Activated B cell treated with CpG ODN at 0.5 μM for 24 hours (primary cell): ENCODE data around the gene LARP6. TPM values are rescaled to one million over a fixed set of nuclear protein-coding genes. Genes with fewer than 3 reads are reported as not detected.

Source experiments
- ATAC-seq: fragments of 200-7000 bp; cut with Tn5 transposase; one replicate; pipeline ENCODE4 v1.10.0; 2021; ENCODE audit warnings: low read depth, mild to moderate bottlenecking, moderate library complexity
- CTCF ChIA-PET: fragments of 350-600 bp; sonication (Branson Sonifier 250); formaldehyde crosslinking; loops from one replicate; lab custom pipeline; 2021; ENCODE audit warnings: antibody characterized with exemption; lab: Charles Lee
- POLR2A ChIA-PET: fragments of 350-600 bp; sonication (Branson Sonifier 250); formaldehyde crosslinking; loops from one replicate; lab custom pipeline; 2021; ENCODE audit warnings: antibody characterized with exemption; lab: Charles Lee
- DNase-seq: peaks from one replicate; pipeline ENCODE4 v3.0.0; 2022
- H3K27ac Mint-ChIP-seq: one replicate; pipeline ENCODE4 v1.8.0; 2020; ENCODE audit warnings: mixed read lengths
- H3K27me3 Mint-ChIP-seq: one replicate; pipeline ENCODE4 v1.8.0; 2021; ENCODE audit warnings: mixed read lengths
- H3K36me3 Mint-ChIP-seq: one replicate; pipeline ENCODE4 v1.8.0; 2021; ENCODE audit warnings: low read depth, mixed read lengths
- H3K4me1 Mint-ChIP-seq: one replicate; pipeline ENCODE4 v1.8.0; 2021; ENCODE audit warnings: mixed read lengths
- H3K4me3 Mint-ChIP-seq: one replicate; pipeline ENCODE4 v1.8.0; 2020; ENCODE audit warnings: mild to moderate bottlenecking, mixed read lengths
- H3K9me3 Mint-ChIP-seq: one replicate; pipeline ENCODE4 v1.8.0; 2020; ENCODE audit warnings: mixed read lengths
- intact Hi-C: fragments of 100-400 bp; cut with micrococcal nuclease; formaldehyde crosslinking; loops from one replicate; pipeline ENCODE4 v1.15.1; 2024
- total RNA-seq: library from RNA; stranded (reverse); gene quantifications from 2 replicates; pipeline ENCODE4 v1.2.3, GENCODE V29; 2022
- TF ChIP-seq, protein P1 (sequence below): fragments of 200-600 bp; IDR thresholded peaks from one replicate; pipeline ENCODE4 v1.8.0; 2022; ENCODE audit warnings: antibody characterized with exemption, mild to moderate bottlenecking

The LARP6 gene
- total RNA-seq, 1 donor from 2014 or later: not detected

DNA sequence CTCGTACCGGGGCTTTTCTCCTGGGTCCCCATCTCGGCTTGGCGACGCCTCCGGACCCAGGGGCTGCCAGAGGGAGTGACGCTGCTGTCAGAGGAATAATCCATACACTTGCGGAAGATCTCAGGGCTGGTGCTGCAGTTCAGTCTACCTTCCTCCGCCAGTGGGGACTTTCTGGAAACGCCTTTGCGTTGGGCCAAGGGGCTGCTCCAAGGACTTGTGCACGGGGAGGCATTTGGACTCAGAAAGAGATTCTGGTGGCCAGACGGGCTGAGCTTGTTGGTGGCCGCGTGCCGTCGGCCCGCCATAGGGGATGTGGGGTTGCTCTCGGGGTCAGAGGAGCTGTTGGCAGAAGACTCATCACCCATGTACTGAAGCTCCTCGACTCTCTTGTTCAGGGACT is 21.8 kb downstream of the LARP6 start:
- DNase-seq: no peak
- Mint-ChIP-seq H3K9me3 (no peaks in the 10 kb centered on the region), H3K27ac (no peak overlapping the region), H3K4me3 (no peak overlapping the region), H3K4me1 (no peaks in the 10 kb centered on the region), H3K27me3 (peaks cover 13% of the 10 kb centered on the region), H3K36me3 (no peaks in the 10 kb centered on the region)
- TF ChIP-seq, protein P1, sequence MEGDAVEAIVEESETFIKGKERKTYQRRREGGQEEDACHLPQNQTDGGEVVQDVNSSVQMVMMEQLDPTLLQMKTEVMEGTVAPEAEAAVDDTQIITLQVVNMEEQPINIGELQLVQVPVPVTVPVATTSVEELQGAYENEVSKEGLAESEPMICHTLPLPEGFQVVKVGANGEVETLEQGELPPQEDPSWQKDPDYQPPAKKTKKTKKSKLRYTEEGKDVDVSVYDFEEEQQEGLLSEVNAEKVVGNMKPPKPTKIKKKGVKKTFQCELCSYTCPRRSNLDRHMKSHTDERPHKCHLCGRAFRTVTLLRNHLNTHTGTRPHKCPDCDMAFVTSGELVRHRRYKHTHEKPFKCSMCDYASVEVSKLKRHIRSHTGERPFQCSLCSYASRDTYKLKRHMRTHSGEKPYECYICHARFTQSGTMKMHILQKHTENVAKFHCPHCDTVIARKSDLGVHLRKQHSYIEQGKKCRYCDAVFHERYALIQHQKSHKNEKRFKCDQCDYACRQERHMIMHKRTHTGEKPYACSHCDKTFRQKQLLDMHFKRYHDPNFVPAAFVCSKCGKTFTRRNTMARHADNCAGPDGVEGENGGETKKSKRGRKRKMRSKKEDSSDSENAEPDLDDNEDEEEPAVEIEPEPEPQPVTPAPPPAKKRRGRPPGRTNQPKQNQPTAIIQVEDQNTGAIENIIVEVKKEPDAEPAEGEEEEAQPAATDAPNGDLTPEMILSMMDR: no peak
- intact Hi-C loops: no loop called here
- CTCF ChIA-PET: no interaction called here
- POLR2A ChIA-PET: no interaction called here
- no peak for ATAC-seq

DNA sequence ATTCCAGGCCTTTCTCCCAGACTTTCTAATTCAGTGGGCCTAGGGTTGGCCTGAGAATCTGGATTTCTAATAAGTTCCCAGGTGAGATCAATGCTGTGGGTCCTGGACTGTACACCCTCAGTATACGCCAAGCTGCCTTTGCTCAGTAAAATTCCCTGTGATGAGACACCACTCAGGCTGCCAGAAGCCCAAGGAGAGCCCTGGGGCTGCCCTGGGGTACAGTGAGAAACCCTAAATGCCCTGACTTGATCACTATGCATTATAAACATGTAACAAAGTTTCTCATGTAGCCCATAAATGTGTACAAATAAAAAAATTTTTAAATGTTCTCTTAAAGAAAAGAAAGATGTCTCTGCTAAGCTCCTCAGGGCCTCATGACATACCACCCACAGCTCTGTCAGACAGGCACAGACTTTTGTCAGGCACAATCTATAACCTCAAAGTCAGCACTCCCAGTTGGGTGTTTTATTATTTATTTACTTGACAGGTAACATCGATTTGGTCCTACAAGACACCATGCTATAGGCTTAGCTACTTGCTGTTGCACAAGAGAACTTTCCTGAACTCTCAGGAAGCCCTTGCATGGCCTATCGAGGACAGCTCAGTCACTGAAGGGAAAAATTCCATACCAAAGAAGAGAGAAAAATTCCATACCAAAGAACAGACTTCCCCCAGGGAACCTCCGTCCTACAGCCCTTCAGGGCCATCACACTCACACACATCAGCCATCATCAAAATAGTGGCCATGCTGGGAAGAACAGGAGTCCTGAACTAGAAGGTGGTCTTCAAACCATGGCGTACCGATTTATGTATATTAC is 22.7 kb downstream of the LARP6 start:
- H3K9me3 Mint-ChIP-seq: no peaks in the 10 kb centered on the region
- no peak overlapping the region for H3K4me3 Mint-ChIP-seq
- ATAC-seq (no peak), DNase-seq (no peak)
- TF ChIP-seq, protein P1: no peak
- H3K4me1 Mint-ChIP-seq: no peaks in the 10 kb centered on the region
- POLR2A ChIA-PET: no interaction called here
- H3K27me3 Mint-ChIP-seq: peaks cover 13% of the 10 kb centered on the region
- H3K27ac Mint-ChIP-seq: no peak overlapping the region
- H3K36me3 Mint-ChIP-seq: no peaks in the 10 kb centered on the region
- intact Hi-C loops: no loop called here
- CTCF ChIA-PET: no interaction called here

DNA sequence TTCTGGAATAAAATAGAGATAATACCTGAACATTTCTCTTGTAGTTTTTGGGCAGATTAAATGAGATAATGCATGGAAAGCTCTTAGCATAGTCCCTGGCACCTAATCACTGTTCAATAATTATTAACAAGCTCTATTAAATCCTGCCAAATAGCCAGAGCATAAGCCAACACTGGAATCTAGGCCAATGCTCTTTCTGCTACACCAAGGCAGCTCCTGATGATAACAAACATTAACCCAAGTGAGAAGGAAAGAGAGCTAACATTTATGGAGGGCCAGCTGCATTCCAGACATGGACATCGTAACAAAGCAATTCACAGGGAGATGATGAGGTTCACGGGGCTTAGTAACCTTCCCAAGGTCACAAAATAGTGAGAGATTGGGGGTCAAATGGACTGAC is 23.3 kb downstream of the LARP6 start:
- no peaks in the 10 kb centered on the region for H3K4me1 Mint-ChIP-seq
- ChIA-PET POLR2A (no interaction called here), CTCF (no interaction called here)
- H3K4me3 Mint-ChIP-seq: no peak overlapping the region
- H3K27ac Mint-ChIP-seq: no peak overlapping the region
- TF ChIP-seq, protein P1: no peak
- DNase-seq (no peak), ATAC-seq (no peak)
- no peaks in the 10 kb centered on the region for H3K9me3 Mint-ChIP-seq
- H3K27me3 Mint-ChIP-seq: peaks cover 11% of the 10 kb centered on the region
- intact Hi-C loops: no loop called here
- no peaks in the 10 kb centered on the region for H3K36me3 Mint-ChIP-seq

DNA sequence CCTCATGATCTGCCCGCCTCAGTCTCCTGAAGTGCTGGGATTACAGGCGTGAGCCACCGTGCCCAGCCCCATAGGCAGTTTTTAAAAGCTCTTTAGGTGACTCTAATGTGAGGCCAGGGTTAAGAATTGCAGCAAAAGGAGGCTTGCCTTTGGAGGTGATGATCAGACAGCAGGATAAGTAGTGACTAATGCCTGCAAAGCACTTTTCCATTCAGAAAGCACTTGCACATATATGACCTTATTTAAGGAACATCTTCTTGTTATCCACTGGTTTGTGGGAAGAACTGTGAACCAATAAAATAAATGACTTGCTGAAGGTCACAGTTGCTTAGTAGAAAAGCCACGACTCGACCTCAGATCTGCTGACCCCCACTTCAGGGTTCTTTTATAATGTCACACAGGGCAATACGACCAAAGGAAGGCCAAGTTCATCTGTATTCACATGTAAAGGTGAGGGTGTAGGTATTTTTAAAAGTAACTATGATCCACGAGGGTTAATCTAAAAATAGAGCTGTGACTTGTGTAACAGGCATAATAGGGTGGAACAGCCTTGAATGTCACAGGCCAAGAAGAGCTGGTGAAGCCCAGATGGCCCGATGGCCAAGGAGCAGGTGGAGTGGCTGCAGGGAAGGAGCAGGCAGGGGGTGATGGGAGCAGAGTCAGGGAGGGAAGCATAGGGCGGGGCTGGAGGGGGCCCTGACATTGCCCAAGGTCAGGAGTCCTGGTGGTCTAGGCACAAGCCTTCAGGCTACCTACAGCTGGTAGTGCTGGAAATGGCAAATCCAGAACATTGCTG is 24.4 kb downstream of the LARP6 start:
- H3K9me3 Mint-ChIP-seq: no peaks in the 10 kb centered on the region
- ChIA-PET POLR2A (no interaction called here), CTCF (no interaction called here)
- H3K4me3 Mint-ChIP-seq: no peak overlapping the region
- H3K4me1 Mint-ChIP-seq: no peaks in the 10 kb centered on the region
- DNase-seq: no peak
- TF ChIP-seq, protein P1: no peak
- ATAC-seq: no peak
- H3K27me3 Mint-ChIP-seq: peaks cover 17% of the 10 kb centered on the region
- intact Hi-C loops: no loop called here
- no peaks in the 10 kb centered on the region for H3K36me3 Mint-ChIP-seq
- no peak overlapping the region for H3K27ac Mint-ChIP-seq

DNA sequence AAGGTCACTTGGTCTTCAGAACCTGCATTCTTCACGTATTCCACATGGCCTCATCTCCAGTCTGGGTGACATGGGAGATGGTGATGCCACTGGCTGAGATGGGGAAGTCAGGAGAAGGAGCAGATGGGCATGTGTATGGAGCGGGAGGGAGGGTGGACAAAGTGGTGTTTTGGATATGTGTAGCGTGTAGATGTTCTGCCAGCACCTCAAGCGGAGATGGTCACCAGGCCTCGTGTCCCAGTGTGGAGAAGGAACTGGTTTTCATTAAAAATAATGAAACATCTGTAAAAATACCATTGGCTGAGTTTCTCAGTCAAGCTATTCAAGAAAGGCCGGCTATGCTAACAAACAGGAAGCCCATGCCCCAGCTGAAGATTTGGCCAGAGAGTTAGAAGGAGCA is 26.2 kb downstream of the LARP6 start:
- DNase-seq (no peak), ATAC-seq (no peak)
- H3K36me3 Mint-ChIP-seq: no peaks in the 10 kb centered on the region
- TF ChIP-seq, protein P1: no peak
- ChIA-PET CTCF (interaction anchor here (0.6 kb wide), 1 partner anchor 299 kb away, joined by 3 read pairs; no protein-coding TSS in a partner anchor), POLR2A (no interaction called here)
- H3K27ac Mint-ChIP-seq: no peak overlapping the region
- H3K27me3 Mint-ChIP-seq: peaks cover 13% of the 10 kb centered on the region
- H3K4me3 Mint-ChIP-seq: no peak overlapping the region
- no peaks in the 10 kb centered on the region for H3K4me1 Mint-ChIP-seq
- H3K9me3 Mint-ChIP-seq: no peaks in the 10 kb centered on the region
- intact Hi-C loops: no loop called here
